ENCODE data around the gene FBXO21. TPM values are rescaled to one million over a fixed set of nuclear protein-coding genes. Genes with fewer than 3 reads are reported as not detected.

FBXO21 gene
- total and polyA plus RNA-seq, 2 of the 13 experiments (the other 11 are each of a cell fraction or from before 2014, with no cell fraction given), result 15.6 to 32.5 TPM

DNA sequence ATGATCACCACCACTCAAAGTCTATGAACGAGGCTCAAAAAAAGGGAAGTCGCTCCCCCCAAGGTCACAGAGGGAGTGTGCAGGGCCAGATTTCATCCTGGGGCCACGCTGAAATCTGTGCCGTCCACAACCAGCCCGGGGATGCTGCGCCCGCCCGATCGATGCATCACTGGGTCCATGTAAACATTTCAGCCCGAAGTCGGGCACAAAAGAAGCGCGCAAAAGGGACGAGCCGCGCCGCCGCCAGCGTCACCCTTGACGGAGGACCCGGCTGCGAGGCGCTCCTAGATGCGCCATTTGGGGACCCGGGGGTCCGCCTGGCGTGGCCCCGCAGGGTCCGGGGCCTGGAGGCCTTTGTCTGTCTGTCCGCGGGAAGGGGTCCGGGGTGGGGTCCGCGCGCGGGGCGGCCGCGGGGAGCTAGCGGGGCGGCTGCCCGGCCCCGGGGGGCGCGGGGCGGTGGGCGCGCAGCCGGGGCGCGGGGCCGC lies 503 bp downstream of the FBXO21 start (continued):
- TF ChIP-seq ZNF607 (CRISPR knock-in tag; IDR thresholded peaks at IDR 0.05; ENCODE audit: borderline replicate concordance) (no peak), SUZ12 (IDR thresholded peaks at IDR 0.05; ENCODE audit: low read depth, low read length) (no peak), CREM (IDR thresholded peaks at IDR 0.05) (no peak), CREM (CRISPR knock-in tag; IDR thresholded peaks at IDR 0.05) (no peak), SOX13 (IDR thresholded peaks at IDR 0.05) (no peak), SOX13 (CRISPR knock-in tag; conservative IDR thresholded peaks at IDR 0.05 in 1 of 2, IDR thresholded peaks at IDR 0.05 in 1 of 2) (0 out of 4 replicates have a peak, but pooled peaks of 1 of the 2 experiments have one; percentile 33), HMGA1 (CRISPR knock-in tag; conservative IDR thresholded peaks at IDR 0.05) (no peak), POLR2AphosphoS2 (IDR thresholded peaks at IDR 0.05; ENCODE audit: low read depth, low read length) (no peak), HNRNPH1 (optimal IDR thresholded peaks at IDR 0.05; ENCODE audit: low read depth, low read length) (no peak), CAMTA2 (CRISPR knock-in tag; IDR thresholded peaks at IDR 0.05; ENCODE audit: borderline replicate concordance) (no peak), ZNF143 (CRISPR knock-in tag; IDR thresholded peaks at IDR 0.05) (no peak), TAF1 (CRISPR knock-in tag; IDR thresholded peaks at IDR 0.05) (no peak), YY1 (IDR thresholded peaks at IDR 0.05; ENCODE audit: insufficient read depth, insufficient replicate concordance, low read depth, low read length) (no peak), ZNF30 (CRISPR knock-in tag; IDR thresholded peaks at IDR 0.05) (no peak), FOXC1 (CRISPR knock-in tag; IDR thresholded peaks at IDR 0.05; ENCODE audit: borderline replicate concordance) (no peak), ZNF292 (CRISPR knock-in tag; IDR thresholded peaks at IDR 0.05; ENCODE audit: borderline replicate concordance, low read depth) (peak; percentile 22; the same call in 1 of the 2 replicates), KDM1A (CRISPR knock-in tag; IDR thresholded peaks at IDR 0.05) (peak; percentile 85; the same call in 1 of the 2 replicates)
- TF ChIP-seq, protein P1, sequence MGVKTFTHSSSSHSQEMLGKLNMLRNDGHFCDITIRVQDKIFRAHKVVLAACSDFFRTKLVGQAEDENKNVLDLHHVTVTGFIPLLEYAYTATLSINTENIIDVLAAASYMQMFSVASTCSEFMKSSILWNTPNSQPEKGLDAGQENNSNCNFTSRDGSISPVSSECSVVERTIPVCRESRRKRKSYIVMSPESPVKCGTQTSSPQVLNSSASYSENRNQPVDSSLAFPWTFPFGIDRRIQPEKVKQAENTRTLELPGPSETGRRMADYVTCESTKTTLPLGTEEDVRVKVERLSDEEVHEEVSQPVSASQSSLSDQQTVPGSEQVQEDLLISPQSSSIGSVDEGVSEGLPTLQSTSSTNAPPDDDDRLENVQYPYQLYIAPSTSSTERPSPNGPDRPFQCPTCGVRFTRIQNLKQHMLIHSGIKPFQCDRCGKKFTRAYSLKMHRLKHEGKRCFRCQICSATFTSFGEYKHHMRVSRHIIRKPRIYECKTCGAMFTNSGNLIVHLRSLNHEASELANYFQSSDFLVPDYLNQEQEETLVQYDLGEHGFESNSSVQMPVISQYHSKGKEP (CRISPR knock-in tag; IDR thresholded peaks at IDR 0.05), result no peak
- TF ChIP-seq, protein P2, sequence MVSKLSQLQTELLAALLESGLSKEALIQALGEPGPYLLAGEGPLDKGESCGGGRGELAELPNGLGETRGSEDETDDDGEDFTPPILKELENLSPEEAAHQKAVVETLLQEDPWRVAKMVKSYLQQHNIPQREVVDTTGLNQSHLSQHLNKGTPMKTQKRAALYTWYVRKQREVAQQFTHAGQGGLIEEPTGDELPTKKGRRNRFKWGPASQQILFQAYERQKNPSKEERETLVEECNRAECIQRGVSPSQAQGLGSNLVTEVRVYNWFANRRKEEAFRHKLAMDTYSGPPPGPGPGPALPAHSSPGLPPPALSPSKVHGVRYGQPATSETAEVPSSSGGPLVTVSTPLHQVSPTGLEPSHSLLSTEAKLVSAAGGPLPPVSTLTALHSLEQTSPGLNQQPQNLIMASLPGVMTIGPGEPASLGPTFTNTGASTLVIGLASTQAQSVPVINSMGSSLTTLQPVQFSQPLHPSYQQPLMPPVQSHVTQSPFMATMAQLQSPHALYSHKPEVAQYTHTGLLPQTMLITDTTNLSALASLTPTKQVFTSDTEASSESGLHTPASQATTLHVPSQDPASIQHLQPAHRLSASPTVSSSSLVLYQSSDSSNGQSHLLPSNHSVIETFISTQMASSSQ (IDR thresholded peaks at IDR 0.05; ENCODE audit: low read depth), result no peak
- TF ChIP-seq, protein P2 (CRISPR knock-in tag; IDR thresholded peaks at IDR 0.05; ENCODE audit: borderline replicate concordance), result no peak
- TF ChIP-seq, protein P3, sequence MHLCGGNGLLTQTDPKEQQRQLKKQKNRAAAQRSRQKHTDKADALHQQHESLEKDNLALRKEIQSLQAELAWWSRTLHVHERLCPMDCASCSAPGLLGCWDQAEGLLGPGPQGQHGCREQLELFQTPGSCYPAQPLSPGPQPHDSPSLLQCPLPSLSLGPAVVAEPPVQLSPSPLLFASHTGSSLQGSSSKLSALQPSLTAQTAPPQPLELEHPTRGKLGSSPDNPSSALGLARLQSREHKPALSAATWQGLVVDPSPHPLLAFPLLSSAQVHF (CRISPR knock-in tag; IDR thresholded peaks at IDR 0.05), result no peak
- TF ChIP-seq, protein P4, sequence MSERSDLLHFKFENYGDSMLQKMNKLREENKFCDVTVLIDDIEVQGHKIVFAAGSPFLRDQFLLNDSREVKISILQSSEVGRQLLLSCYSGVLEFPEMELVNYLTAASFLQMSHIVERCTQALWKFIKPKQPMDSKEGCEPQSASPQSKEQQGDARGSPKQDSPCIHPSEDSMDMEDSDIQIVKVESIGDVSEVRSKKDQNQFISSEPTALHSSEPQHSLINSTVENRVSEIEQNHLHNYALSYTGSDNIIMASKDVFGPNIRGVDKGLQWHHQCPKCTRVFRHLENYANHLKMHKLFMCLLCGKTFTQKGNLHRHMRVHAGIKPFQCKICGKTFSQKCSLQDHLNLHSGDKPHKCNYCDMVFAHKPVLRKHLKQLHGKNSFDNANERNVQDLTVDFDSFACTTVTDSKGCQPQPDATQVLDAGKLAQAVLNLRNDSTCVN (CRISPR knock-in tag; IDR thresholded peaks at IDR 0.05; ENCODE audit: borderline replicate concordance), result no peak

All from HepG2 (cell line).